HG02973 (cell line): ENCODE data around the gene NOXA1.
"Not testable (repeated sequence)": the region's sequence is repeated elsewhere in the genome, so short reads cannot be mapped to it uniquely, and the experiment has no call there.

Source experiments
- ATAC-seq: cut with Tn5 transposase; IDR thresholded peaks from one replicate; pipeline ENCODE4 v1.9.1; 2021; ENCODE audit warnings: moderate library complexity; ENCODE audit not compliant: unreplicated experiment

NOXA1 gene

GRCh38 chr9:137463931-137464290, 40.7 kb downstream of the NOXA1 start:
- no peak for ATAC-seq

- ATAC-seq: no peak
Observed at GRCh38 chr9:137464291-137464999, 41.3 kb downstream of the NOXA1 start.

GRCh38 chr9:137465000-137465719, 42.0 kb downstream of the NOXA1 start:
- ATAC-seq: no peak

- ATAC-seq: no peak
Observed at GRCh38 chr9:137465720-137466388, 42.7 kb downstream of the NOXA1 start.

GRCh38 chr9:137466389-137467085, 43.3 kb downstream of the NOXA1 start:
- not testable (repeated sequence) for ATAC-seq

GRCh38 chr9:137467161-137467581, 44.0 kb downstream of the NOXA1 start:
- ATAC-seq: no peak

GRCh38 chr9:137467896-137468295, 44.7 kb downstream of the NOXA1 start:
- no peak for ATAC-seq

GRCh38 chr9:137470785-137471184, 47.6 kb downstream of the NOXA1 start:
- no peak for ATAC-seq

- ATAC-seq: no peak
Observed at GRCh38 chr9:137474271-137474670, 51.1 kb downstream of the NOXA1 start.

- ATAC-seq: no peak
Observed at GRCh38 chr9:137475666-137476065, 52.5 kb downstream of the NOXA1 start.

- no peak for ATAC-seq
Observed at GRCh38 chr9:137476856-137477255, 53.7 kb downstream of the NOXA1 start.

- no peak for ATAC-seq
Observed at GRCh38 chr9:137477778-137478612, 54.8 kb downstream of the NOXA1 start.

- ATAC-seq: no peak
Observed at GRCh38 chr9:137478613-137478961, 55.4 kb downstream of the NOXA1 start.

GRCh38 chr9:137478962-137479861, 56.0 kb downstream of the NOXA1 start:
- no peak for ATAC-seq

- ATAC-seq: no peak
Observed at GRCh38 chr9:137479892-137480685, 56.9 kb downstream of the NOXA1 start.

GRCh38 chr9:137480686-137481683, 57.8 kb downstream of the NOXA1 start:
- no peak for ATAC-seq

- no peak for ATAC-seq
Observed at GRCh38 chr9:137482094-137482781, 59.0 kb downstream of the NOXA1 start.
